GM10266 (cell line): Measurements from ENCODE around the gene NID1.

Experiments
- DNase-seq: peaks from one replicate; pipeline ENCODE4 v3.0.0; 2012; ENCODE audit errors: extremely low spot score
- CTCF ChIP-seq: IDR thresholded peaks from 2 replicates; pipeline ENCODE4 v1.5.1; 2012; ENCODE audit warnings: mild to moderate bottlenecking, low read depth; ENCODE audit not compliant: control insufficient read depth, insufficient read depth; ENCODE audit errors: missing control alignments

Gene NID1

DNA sequence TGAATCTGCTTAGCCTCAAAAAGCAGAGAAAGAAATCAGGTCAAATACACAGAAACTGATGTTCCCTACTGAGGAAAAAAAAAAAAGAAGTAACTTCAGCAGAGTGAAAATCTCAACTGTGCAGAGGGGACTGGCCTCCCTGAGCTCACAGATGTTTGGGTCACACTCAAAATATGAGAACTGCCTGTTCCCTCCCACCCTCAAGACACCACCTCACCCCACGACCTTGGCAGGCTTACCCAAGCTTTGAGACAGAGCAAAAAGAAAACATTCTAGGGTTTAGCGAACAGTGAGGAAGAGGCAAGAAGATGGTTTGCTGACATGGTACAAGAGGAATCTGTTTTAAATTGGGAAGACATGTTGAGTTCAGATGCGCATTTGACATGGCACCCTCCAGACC is 48.8 kb downstream of the NID1 start:
- no peak for DNase-seq
- no peak for TF ChIP-seq CTCF

GRCh38 chr1:236015539-236015938 is 49.4 kb downstream of the NID1 start:
- no peak for DNase-seq
- TF ChIP-seq CTCF, result no peak

GRCh38 chr1:236013330-236013729 is 51.6 kb downstream of the NID1 start:
- no peak for DNase-seq
- TF ChIP-seq CTCF, result no peak

GRCh38 chr1:236011641-236012040 is 53.2 kb downstream of the NID1 start:
- no peak for TF ChIP-seq CTCF
- DNase-seq, result no peak

DNA sequence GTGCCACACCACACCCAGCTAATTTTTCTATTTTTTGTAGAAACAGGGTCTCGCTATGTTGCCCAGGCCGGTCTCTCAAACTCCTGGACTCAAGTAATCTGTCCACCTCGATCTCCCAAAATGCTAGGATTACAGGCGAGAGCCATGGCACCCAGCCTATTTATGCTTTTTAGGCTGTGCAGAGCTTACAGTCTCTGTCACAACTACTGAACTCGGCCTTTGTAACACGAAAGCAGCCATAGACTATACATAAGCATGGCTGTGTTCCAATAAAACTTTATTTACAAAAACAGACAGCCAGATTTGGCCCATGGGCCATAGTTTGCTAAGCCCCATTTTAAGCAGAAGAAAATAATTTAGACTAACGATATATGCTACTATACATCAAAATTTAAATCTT is 54.4 kb downstream of the NID1 start:
- no peak for TF ChIP-seq CTCF
- no peak for DNase-seq

- no peak for DNase-seq
- TF ChIP-seq CTCF, result no peak
Measured at GRCh38 chr1:236009857-236010256, 55.0 kb downstream of the NID1 start.

DNA sequence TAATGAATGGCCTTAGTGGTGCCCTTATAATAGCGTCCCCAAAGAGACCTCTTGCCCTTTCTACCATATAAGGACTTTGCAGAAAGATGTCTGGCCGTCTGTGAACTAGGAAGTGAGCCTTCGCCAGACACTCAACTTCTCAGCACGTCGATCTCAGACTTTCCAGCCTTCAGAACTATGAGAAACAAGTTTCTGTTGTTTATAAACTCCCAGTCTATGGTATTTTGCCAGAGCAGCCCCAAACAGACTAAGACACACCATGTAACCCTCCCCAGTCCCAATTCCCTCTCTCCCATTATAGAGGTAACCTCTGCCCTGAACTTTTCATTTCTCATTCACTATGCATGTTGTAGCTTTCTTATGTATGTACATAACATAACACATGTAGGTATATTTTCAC is 55.7 kb downstream of the NID1 start:
- DNase-seq, result no peak
- no peak for TF ChIP-seq CTCF
